Spleen (tissue), 11 donors: ENCODE results near the gene PARK7. TPM values are rescaled to one million over a fixed set of nuclear protein-coding genes. Genes with fewer than 3 reads are reported as not detected.
"Not testable (repeated sequence)": the region's sequence is repeated elsewhere in the genome, so short reads cannot be mapped to it uniquely, and the experiment has no call there.

Experiments used
- DNase-seq: peaks from one replicate; pipeline ENCODE4 v3.0.0-alpha.2; 2020
- H3K27ac ChIP-seq, 8 donors: fragments of 200-600 bp; sonication (generic) in 7 of 8; 1 replicate in 4 of 8; 2 replicates in 4 of 8; pipeline versions ENCODE4 v1.5.0 to v1.8.0; 2016 to 2021; ENCODE audit warnings: inconsistent platforms in 4 of 8, mild to moderate bottlenecking in 4 of 8, moderate library complexity in 1 of 8
- H3K27me3 ChIP-seq, 7 donors: fragments of 200-600 bp; sonication (generic) in 6 of 7; replicated peaks in 1 of 7; 1 replicate in 4 of 7; 2 replicates in 3 of 7; pipeline versions ENCODE4 v1.5.0 to v1.8.0; 2016 to 2021; ENCODE audit warnings: inconsistent platforms in 3 of 7, mild to moderate bottlenecking in 1 of 7
- H3K36me3 ChIP-seq, 6 donors: fragments of 200-600 bp; sonication (generic) in 5 of 6; 1 replicate in 4 of 6; 2 replicates in 2 of 6; pipeline versions ENCODE4 v1.5.0 to v1.8.0; 2016 to 2021; ENCODE audit warnings: inconsistent platforms in 2 of 6
- H3K4me1 ChIP-seq, 6 donors: fragments of 200-600 bp; sonication (generic) in 5 of 6; 1 replicate in 3 of 6; 2 replicates in 3 of 6; pipeline versions ENCODE4 v1.5.0 to v1.8.0; 2016 to 2021; ENCODE audit warnings: inconsistent platforms in 3 of 6
- H3K4me3 ChIP-seq, 8 donors: fragments of 200-600 bp; sonication (generic) in 7 of 8; 1 replicate in 4 of 8; 2 replicates in 4 of 8; pipeline versions ENCODE4 v1.5.0 to v1.8.0; 2016 to 2021; ENCODE audit warnings: inconsistent platforms in 4 of 8, mild to moderate bottlenecking in 4 of 8, moderate library complexity in 2 of 8
- H3K9me3 ChIP-seq, 8 donors: fragments of 200-600 bp; sonication (generic) in 7 of 8; 1 replicate in 4 of 8; 2 replicates in 4 of 8; pipeline versions ENCODE4 v1.5.0 to v1.8.0; 2016 to 2021; ENCODE audit warnings: inconsistent platforms in 4 of 8
- POLR2A ChIP-seq, 3 donors: fragments of 450-650 bp; IDR thresholded peaks; one replicate each; pipeline ENCODE4 v1.5.1; 2017; ENCODE audit warnings: antibody characterized with exemption in 3 of 3, mild to moderate bottlenecking in 1 of 3
- POLR2AphosphoS5 ChIP-seq, 3 donors: sonication (generic); formaldehyde crosslinking; IDR thresholded peaks; one replicate each; pipeline ENCODE4 v1.5.1; 2017; ENCODE audit warnings: antibody characterized with exemption in 3 of 3
- WGBS, 5 donors: extraction: QIAGEN DNeasy Blood & Tissue Kit in 3 of 5; methylation state at CpG; one replicate each; pipeline versions ENCODE4 v1.1.5 to v1.1.7; 2013 to 2018; 5-methylcytosine and 5-hydroxymethylcytosine counted together
- intact Hi-C: fragments of 100-400 bp; cut with DNase I; formaldehyde crosslinking; loops from one replicate; pipeline ENCODE4 v1.15.0; 2023; ENCODE audit warnings: low total_unique reads
- polyA plus RNA-seq, 3 donors: library from polyadenylated mRNA; stranded (reverse); fragments of 200-250 nt; gene quantifications; one replicate each; pipeline ENCODE4 v1.2.1, GENCODE V29; 2013
- total RNA-seq, 7 donors: library from RNA; depleted of rRNA in 3 of 7; stranded (reverse); fragments of >200 nt in 3 of 7; fragmentation: NEBNext Ultra II Directional in 4 of 7; extraction: Animal tissue kit (Norgen Biotek cat#: 25700) in 4 of 7; gene quantifications; one replicate each; pipeline versions ENCODE4 v1.1.0 to v1.2.1, GENCODE V29; 2016 to 2021
- TF ChIP-seq, protein P1 (sequence below), 11 experiments: fragments of 200-600 bp in 7 of 11; fragments of 450-650 bp in 4 of 11; sonication (generic) in 4 of 11; IDR thresholded peaks in 8 of 11; conservative IDR thresholded peaks in 3 of 11; 1 replicate in 7 of 11; 2 replicates in 4 of 11; pipeline versions ENCODE4 v1.4.0 to v1.8.0; 2016 to 2021; ENCODE audit warnings: antibody characterized with exemption in 11 of 11, inconsistent platforms in 4 of 11, mild to moderate bottlenecking in 1 of 11
- donor health status: healthy with polysubstance abuse.
- donor health status: DM: no; HTN: no; CAD: no; lungs with moderate emphysema.
- donor health status: DM: no; HTN: no; CAD: no.
- donor health status: Bipolar disorder and iron deficiency.
- donor health status: healthy.
- donor health status: DM: no; HTN: no; CAD: no.
- donor health status: DM: yes; HTN: yes; CAD: no.

Gene PARK7
- total and polyA plus RNA-seq, 10 donors, result 93.5 to 370 (median 174) TPM

GRCh38 chr1:7921796-7922195 lies 39.7 kb upstream of the PARK7 start:
- Histone ChIP-seq H3K36me3 (no peaks in the 10 kb centered on the region), H3K27me3 (peaks cover 0 to 18% (median 0%) of the 10 kb centered on the region in 7 donors), H3K9me3 (no peaks in the 10 kb centered on the region), H3K4me1 (peaks cover 0 to under 1% (median 0%) of the 10 kb centered on the region in 6 donors), H3K4me3 (no peak overlapping the region), H3K27ac (no peak overlapping the region)
- no peak for DNase-seq
- 91 to 96% (median 94%) methylated on average over 7 of the region's 7 CpGs for WGBS, 5 donors
- TF ChIP-seq, protein P1, sequence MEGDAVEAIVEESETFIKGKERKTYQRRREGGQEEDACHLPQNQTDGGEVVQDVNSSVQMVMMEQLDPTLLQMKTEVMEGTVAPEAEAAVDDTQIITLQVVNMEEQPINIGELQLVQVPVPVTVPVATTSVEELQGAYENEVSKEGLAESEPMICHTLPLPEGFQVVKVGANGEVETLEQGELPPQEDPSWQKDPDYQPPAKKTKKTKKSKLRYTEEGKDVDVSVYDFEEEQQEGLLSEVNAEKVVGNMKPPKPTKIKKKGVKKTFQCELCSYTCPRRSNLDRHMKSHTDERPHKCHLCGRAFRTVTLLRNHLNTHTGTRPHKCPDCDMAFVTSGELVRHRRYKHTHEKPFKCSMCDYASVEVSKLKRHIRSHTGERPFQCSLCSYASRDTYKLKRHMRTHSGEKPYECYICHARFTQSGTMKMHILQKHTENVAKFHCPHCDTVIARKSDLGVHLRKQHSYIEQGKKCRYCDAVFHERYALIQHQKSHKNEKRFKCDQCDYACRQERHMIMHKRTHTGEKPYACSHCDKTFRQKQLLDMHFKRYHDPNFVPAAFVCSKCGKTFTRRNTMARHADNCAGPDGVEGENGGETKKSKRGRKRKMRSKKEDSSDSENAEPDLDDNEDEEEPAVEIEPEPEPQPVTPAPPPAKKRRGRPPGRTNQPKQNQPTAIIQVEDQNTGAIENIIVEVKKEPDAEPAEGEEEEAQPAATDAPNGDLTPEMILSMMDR (IDR thresholded peaks at IDR 0.05 in 8 of 11, conservative IDR thresholded peaks at IDR 0.05 in 3 of 11), result no peak
- TF ChIP-seq POLR2AphosphoS5 (IDR thresholded peaks at IDR 0.05) (no peak), POLR2A (IDR thresholded peaks at IDR 0.05) (no peak)
- intact Hi-C loops, result no loop called here

- Histone ChIP-seq H3K4me3 (no peak overlapping the region), H3K9me3 (no peaks in the 10 kb centered on the region), H3K36me3 (no peaks in the 10 kb centered on the region), H3K27ac (no peak overlapping the region), H3K4me1 (no peaks in the 10 kb centered on the region), H3K27me3 (peaks cover 0 to 18% (median 0%) of the 10 kb centered on the region in 7 donors)
- no peak for TF ChIP-seq POLR2A (IDR thresholded peaks at IDR 0.05)
- WGBS, 5 donors, result 86 to 94% (median 90%) methylated on average over 6 of the region's 6 CpGs
- no peak for DNase-seq
- intact Hi-C loops, result no loop called here
Observed at GRCh38 chr1:7922301-7922700, 39.2 kb upstream of the PARK7 start.

GRCh38 chr1:7927061-7927460 lies 34.5 kb upstream of the PARK7 start:
- DNase-seq, intact Hi-C loops, H3K27me3 ChIP-seq, H3K9me3 ChIP-seq, H3K27ac ChIP-seq, H3K36me3 ChIP-seq, H3K4me3 ChIP-seq: not testable (repeated sequence)
- H3K4me1 ChIP-seq, result peaks cover 0 to 16% (median 2%) of the 10 kb centered on the region in 6 donors
- WGBS, 5 donors, result 69 to 85% (median 80%) methylated on average over 8 of the region's 8 CpGs

- Histone ChIP-seq H3K4me3 (no peak overlapping the region), H3K4me1 (peaks cover 0 to 16% (median 2%) of the 10 kb centered on the region in 6 donors), H3K27me3 (peaks cover 0 to 6% (median 0%) of the 10 kb centered on the region in 7 donors), H3K36me3 (no peaks in the 10 kb centered on the region), H3K27ac (no peak overlapping the region), H3K9me3 (no peaks in the 10 kb centered on the region)
- no peak for DNase-seq
- 89 to 95% (median 91%) methylated on average over 4 of the region's 4 CpGs for WGBS, 5 donors
- intact Hi-C loops, result no loop called here
- TF ChIP-seq POLR2A (IDR thresholded peaks at IDR 0.05), result no peak
- TF ChIP-seq, protein P1 (IDR thresholded peaks at IDR 0.05 in 8 of 11, conservative IDR thresholded peaks at IDR 0.05 in 3 of 11), result no peak
Observed at GRCh38 chr1:7928247-7928646, 33.3 kb upstream of the PARK7 start.

- TF ChIP-seq, protein P1 (IDR thresholded peaks at IDR 0.05 in 8 of 11, conservative IDR thresholded peaks at IDR 0.05 in 3 of 11), result no peak
- TF ChIP-seq POLR2A (IDR thresholded peaks at IDR 0.05) (no peak), POLR2AphosphoS5 (IDR thresholded peaks at IDR 0.05) (no peak)
- Histone ChIP-seq H3K27me3 (peaks cover 0 to 6% (median 0%) of the 10 kb centered on the region in 7 donors), H3K36me3 (no peaks in the 10 kb centered on the region), H3K4me3 (peak overlapping the region in 1 of 8 donors; percentile 30), H3K9me3 (no peaks in the 10 kb centered on the region), H3K27ac (peak overlapping the region in 3 of 8 donors; percentile 58 to 74 (median 66)), H3K4me1 (peaks cover 0 to 16% (median 2%) of the 10 kb centered on the region in 6 donors)
- DNase-seq, result no peak
- intact Hi-C loops, result no loop called here
- 67 to 74% (median 70%) methylated on average over 5 to 7 of the region's 7 CpGs for WGBS, 5 donors
Observed at GRCh38 chr1:7929637-7930036, 31.9 kb upstream of the PARK7 start.
